Hypothalamus (tissue), 51 donors: ENCODE data around the gene STX17.
"Not testable (repeated sequence)": the region's sequence is repeated elsewhere in the genome, so short reads cannot be mapped to it uniquely, and the experiment has no call there.

ENCODE experiments used
- DNase-seq, 51 donors: peaks; one replicate each; lab custom pipeline; 2025; lab: John Stamatoyannopoulos, UW

The STX17 gene

DNA sequence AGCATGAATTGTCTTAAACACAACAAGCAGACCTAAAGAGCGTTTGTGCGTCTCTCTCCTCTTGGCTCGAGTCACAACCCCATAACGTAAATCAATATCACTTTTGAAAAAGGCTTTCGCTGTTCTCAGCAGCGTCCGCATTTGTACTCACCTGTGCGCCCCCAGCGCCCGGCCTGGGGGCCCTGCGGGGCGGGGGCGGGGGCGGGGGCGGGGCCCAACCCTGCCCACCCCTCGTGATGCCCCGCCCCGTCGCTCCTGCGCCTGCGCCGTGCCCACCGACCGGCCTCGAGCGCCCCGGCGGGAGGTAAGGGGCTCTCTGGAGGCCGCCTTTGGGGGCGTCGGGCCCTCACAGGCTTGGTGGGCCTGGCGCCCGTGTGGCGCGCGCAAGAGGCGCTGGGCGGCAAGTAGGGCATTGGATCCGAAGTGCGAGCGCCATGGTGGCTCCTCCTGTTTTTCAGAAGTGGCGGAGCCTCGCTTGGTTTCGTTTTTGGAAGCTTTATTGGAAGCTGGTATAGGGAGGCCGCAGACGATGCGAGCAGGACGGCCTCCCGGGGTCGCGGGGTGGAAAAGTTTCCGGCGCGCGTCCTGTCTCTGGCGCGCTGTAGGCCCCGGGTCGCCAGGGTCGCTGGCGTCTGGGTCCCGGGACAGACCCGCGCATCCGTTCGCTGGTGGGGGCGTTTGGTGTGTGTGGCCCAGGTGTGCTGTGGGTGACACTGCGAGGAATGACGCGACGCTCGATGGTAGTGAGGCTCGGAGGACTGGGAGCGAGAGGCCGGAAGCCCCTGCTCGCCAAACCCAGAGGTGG is at the start of gene STX17:
TSS of gene STX17 (plus strand) at position 252 of the 805 bp plus-strand sequence. CDS start 8,586 bp downstream, outside the sequence.
- DNase-seq: peak; percentile 17 to 90 (median 63)

DNA sequence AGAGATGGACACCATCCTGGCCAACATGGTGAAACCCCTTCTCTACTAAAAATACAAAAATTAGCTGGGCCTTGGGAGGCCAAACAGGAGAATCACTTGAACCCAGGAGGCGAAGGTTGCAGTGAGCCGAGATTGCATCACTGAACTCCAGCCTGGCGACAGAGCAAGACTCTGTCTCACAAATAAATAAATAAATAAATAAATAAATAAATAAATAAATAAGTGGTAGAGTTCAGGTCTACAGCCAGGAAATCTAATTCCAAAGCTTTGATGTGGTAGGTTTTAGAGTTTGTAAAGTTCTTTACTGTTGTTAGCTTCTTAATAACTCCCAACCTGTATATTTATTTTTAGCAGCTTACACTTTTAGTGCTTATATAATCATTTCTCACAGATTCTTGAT is 48.9 kb upstream of the STX17 start:
- DNase-seq: not testable (repeated sequence)

DNA sequence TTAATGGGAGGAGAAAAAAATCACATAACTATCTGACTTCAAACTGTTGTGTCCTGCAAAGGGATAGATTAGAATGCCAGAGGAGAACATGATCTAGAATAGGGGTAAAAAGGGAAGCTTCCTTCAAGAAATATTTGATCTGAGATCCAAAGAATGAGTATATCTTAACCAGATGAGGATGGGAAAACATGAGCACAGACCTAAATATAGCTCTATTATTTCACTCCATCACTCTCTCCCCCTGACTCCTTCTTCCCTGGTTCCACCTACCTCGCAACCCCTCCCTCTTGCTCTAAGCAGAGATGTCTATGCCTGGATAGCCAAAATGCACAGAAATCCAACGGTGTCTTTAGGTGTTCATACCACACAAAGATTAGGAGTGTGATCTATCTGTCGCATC is 48.4 kb upstream of the STX17 start:
- no peak for DNase-seq

DNA sequence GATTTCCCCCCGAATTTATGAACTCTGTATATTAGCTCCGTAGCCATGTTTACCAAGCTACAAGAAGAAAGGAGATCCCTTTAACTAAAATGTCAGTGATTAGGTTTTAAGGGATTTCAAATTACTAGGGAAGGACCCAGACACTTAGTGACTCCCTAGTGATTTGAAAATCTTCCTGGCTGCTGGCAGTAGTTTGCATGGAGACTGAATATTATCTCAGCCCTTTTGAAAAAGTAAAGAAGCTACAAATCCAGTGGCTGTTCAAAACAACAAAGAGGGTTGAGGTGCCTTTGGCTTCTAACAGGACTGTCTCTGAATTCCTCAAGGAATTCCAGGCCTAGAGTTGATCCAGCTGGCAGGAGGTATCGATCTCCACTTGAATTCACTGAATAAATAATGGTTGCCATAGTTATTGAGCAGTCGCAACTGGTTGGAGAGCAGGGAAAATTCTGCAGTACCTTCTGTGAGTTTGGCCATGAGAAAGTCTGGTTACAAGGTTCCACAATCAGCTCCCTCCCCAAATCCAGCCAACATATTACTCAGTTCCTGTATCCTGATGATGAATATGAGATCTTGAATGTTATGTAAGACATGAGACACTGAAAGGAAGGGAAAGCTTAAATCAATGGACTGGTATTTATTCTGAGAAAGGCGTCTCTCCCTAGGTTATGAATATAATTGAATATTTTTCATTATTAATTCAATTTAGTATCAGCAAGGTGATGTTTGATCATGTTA is 47.0 kb upstream of the STX17 start:
- peak in 1 of 51 donors; percentile 4 for DNase-seq

DNA sequence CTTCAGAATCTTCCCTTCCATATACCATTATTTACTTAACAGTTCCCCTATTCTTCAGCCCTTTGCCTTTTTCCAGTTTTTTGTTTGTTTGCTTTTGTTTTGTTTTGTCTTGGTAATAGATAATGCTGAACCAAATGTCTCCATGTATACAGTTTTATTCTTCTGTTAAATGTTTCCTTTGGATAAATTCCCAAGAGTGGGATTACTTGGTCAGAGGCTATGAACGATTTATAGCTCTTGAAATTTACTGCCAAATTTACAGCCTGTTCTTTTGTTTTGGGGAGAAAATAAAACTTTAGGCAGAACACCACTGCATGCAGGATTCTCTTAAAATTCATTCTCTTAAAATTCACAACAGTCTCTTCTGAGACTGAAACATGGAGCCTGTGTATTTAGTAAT is 46.2 kb upstream of the STX17 start:
- DNase-seq: no peak

DNA sequence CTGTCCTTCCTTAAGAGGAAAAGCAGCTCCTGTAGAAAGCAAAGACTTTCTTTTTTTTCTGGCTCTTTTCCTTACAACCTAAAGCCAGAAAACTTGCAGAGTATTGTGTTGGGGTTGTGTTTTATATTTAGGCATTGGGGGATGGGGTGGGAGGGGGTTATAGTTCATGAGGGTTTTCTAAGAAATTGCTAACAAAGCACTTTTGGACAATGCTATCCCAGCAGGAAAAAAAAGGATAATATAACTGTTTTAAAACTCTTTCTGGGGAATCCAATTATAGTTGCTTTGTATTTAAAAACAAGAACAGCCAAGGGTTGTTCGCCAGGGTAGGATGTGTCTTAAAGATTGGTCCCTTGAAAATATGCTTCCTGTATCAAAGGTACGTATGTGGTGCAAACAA is 42.5 kb upstream of the STX17 start:
- no peak for DNase-seq

DNA sequence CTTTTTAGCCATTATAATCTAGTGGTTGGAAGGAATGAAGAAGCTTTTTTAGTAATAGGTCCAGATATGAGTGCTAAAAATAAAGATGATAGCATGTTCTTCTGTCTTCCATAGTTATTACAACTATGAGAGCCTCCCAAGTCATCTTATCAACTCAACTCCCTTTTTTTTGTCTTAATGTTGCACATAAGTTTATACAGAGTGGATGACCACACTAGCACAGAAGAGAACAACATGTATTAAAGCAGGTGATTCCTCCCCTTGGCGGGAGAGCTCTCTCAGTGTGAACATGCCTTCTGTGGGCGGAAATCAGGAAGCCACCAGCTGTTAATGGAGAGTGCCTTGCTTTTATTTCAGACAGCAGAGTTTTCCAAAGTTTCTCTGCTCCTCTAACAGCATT is 40.1 kb upstream of the STX17 start:
- peak in 1 of 51 donors; percentile 6 for DNase-seq

DNA sequence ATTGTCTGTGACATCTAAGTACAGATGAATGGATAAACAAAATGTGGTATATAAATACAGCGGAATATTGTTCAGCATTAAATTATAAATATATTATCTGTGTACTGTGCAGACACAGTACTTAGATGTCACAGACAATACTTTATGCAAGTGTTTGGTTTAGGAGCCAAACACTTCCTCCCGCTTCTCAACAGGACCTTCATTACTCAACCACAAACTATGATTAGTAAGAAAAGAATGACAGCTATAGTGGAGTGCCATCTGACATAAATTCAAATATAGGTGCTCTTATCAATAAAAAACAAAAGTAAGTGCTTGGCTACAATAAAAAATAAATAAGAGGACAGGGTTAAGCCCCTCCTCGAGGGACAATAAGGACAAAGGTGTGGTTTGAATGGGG is 38.9 kb upstream of the STX17 start:
- no peak for DNase-seq

DNA sequence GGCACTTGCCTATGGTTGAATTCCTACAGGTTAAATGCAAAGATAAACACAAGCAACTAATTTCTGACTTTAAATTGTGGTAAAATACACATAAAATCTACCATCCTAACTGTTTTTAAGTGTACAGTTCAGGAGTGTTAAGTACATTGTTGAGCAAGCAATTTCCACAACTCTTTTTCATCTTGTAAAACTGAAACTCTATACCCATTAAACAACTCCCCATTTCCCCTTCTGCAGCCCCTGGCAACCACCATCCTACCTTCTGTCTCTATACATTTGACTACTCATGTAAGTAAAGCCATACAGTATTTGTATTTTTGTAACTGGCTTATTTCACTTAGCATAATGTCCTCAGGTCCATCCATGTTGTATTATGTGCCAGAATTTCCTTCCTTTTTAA is 38.5 kb upstream of the STX17 start:
- no peak for DNase-seq

DNA sequence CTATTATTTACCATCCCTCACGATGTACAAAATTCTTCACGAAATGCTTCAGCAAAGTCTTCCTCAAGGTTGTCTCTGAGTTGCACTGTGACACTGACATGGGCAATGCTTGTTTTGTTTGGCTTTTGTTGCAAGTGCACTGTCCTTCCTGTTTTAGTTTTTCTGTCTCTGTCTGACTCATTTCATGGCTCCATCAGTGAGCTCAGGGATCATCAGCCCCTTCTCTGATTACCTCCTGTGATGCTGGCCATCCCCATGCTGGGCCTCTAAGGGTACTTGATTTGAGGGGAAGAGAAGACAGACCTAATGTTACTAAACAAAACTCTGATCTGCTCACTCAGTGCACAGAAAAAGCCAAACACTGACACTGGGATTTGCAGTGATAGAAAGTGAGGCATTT is 37.6 kb upstream of the STX17 start:
- DNase-seq: no peak

DNA sequence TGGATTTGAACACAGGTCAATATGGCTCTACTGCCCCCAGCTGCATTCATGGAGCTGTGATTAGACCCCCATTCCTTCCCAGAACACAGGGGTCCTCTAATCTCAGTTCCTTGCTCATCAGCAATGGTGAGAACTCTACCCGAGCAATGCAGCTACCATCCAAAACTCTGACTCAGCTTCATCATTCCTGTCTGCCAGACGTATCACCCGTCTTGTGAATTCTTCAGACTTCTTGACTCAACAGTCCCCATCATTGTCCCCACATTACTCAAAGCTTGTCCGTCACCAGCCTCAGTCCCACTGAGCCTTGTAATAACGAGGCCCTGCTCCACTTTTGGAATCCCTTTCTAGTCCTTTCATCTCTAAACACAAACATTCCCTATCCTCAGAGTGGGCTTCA is 36.3 kb upstream of the STX17 start:
- no peak for DNase-seq

DNA sequence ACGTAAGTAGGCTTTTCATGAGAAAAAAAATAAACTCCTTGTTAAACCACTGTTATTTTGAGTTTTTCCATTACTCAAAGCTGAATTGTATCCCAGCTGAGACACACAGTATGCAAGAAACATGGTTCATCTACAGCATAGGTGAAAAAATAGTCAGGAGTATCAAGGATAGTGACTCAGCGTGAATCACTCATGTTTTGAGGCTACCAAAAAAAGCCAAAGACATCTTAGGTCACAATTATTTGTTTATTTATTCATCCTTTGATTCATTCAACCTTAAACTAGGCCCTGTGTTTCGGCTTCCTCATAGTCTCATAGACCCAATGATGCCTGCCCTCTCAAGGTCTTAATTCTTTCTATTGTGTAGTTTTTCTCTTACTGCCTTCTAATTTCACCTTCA is 32.9 kb upstream of the STX17 start:
- no peak for DNase-seq

DNA sequence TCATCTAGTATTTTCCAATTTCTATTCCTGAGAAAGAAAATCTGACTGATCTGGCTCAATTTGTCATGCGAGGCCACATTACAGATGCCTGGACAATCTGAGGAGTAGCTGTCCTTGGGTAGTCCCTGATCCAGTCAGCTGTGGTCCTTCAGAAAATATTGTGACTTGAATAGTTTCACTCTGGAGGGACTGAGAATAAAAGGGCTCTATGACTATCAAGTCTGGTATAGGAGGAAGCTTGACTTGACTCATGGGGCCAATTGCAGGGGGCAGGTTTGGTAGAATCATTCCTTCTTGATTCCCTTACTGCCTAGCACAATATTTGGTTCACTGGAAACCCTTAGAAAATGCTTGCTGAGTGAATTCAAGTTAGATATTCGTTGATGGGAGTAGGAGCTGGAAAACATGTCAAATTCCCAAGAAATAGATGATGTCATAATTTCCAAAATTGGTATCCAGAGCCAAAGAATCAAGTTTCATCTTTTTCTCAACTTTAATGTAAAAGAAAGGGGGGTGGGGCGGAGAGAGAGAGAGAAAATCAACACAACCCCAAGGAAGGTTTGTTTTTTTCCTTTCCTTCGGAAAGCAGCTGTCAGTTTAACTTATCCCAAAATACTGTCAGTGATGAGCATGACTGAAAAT is 32.4 kb upstream of the STX17 start:
- DNase-seq: no peak

DNA sequence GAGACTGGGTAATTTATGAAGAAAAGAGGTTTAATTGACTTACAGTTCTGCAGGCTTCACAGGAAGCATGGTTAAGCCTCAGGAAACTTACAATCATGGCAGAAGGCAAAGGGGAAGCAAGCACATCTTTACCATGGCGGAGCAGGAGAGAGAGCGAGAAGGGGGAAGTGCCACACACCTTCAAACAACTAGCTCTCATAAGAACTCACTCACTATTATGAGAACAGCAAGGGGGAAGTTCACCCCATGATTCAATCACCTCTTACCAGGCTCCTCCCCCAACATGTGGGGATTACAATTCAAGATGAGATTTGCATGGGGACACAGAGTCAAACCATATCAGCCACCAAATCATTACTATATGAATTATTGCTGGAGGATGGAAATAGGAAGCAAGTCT is 30.3 kb upstream of the STX17 start:
- no peak for DNase-seq

DNA sequence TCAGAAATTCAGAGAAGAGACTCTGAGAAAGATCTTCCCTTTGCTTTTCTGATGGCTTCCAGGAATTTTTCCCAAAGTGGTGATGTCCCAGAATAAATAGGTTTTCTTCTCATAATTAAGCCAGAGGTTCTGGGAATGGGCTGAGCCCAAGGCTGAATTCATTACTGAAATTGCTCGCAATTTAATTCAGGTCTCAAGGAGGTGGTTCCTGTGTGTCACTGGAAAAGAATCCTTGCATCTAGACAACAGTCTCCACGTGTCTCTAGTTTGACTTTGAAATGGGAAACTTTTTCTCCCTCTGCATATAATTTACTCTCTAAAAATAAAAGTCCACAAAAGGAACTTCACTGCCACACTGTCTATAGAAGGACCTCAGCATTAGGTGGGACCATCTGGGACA is 27.8 kb upstream of the STX17 start:
- no peak for DNase-seq

DNA sequence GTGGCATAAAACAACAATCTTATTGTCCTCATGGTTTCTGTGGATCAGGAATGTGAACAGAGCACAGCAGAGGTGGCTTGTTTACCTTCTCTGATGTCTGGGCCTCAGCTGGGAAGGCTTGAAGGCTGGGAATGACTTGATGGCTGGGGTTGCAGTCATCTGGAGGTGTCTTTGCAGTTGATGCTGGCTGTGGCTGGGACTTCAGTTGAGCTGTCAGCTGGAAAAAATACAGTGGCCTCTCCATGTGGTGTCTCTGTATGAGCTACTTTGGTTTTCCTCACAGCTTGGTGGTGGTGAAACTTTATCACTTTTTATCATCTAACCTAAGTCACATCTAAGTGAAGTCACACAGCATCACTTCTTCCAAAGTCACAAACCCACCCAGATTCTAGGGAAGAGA is 24.7 kb upstream of the STX17 start:
- DNase-seq: no peak

DNA sequence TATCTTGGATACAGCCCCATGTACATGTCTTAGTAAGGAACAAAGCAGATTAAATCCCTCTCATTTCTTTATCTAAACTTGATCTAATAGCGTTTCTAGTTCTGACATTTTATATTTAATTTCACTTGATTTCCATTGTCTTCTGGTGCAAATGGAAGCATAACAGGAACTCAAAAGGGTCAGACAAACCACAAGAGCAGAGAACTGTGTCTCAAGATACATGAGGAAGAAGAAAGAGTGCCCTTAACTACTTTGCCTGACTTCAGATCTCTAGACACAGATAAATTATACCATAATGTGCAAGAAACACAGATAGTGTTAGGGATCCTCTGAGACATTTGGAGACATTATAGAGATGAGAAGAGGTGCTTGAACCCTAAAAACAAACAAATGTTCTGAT is 20.7 kb upstream of the STX17 start:
- DNase-seq: no peak

DNA sequence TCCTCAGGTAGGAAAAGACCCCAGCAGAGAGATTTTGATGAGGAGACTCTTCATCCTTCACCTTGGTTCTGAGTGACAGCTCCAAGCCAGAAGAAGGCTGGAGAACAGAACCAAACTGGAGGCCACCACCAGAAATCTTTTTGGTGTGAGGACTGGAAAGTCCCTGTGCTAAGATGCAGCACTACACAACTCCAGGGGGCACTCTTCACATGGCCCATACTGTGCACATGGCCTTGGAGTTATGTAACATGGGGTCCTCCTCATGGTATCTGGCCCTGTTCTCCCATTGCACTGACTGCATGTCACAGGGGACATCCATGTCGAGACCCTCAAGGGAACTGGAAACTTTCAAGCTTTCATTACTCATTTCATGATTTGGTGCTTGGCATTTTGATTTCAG is 17.3 kb upstream of the STX17 start:
- no peak for DNase-seq

DNA sequence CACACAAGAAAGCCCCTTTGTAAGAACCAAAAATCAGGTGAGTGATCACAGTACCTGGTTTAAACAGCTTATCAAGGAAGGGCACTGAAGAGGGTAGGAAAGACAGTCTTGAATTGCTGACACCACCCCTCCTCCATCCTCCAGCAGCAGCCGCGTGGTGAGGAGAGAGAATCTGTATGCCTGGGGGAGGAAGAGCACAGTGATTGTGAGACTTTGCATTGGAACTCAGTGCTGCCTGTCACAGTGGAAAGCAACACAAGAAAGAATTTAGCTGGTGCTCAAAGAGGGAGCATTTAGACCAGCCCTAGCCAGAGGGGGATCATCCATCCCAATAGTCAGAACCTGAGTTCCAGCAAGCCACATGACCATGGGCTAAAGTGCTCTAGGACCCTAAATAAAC is 11.6 kb upstream of the STX17 start:
- no peak for DNase-seq

DNA sequence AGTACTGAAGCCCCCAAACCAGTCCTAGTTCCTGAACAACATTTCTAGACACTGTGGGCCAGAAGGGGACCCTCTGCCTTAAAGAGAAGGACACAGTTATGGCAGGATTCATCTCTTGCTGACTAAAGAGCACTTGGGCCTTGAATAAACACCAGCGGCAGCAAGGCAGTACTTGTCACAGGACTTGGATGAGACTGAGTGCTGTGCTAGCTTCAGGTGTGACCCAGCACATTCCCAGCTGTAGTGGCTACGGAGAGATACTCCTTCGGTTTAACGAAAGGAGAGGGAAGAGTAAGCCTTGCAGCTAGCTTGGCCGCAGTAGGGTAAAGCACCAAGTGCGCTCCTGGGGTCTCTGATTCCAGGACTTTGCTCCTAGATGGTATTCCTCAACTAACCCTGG is 10.9 kb upstream of the STX17 start:
- no peak for DNase-seq

DNA sequence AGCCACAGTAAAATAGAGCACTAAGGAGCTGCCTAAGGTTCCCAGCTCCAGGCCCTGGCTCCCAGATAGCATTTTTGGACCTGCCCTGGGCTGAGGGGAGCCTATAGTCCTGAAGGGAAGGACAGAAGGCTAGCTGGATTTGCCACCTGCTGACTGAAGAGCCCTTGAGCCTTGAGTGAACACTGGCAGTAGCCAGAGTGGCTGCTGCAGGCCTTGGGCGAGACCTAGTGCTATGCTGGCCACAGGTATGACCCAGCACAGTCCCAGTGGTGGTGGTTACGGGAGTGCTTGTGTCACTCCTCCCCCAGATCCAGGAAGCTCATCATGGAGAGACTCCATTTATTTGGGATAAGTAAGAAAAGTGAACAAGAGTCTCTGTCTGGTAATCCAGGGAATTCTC is 10.3 kb upstream of the STX17 start:
- DNase-seq: no peak

DNA sequence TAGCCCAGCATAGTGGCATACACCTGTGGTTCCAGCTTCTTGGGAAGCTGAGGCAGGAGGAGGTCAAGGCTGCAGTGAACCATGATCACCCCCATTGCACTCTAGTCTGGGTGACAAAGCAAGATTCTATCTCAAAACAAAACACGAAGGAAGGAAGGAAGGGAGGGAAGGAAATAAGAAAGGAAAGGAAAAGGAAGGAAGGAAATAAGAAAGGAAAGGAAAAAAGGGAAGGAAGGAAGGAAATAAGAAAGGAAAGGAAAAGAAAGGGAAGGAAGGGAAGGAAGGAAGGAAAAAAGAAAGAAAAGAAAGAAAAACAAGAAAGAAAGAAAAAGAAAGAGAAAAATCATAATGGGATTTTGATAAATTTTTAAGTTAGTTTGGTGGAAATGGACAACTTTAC is 3.1 kb upstream of the STX17 start:
- DNase-seq: no peak
